Neural progenitor cell (in vitro differentiated cells): ENCODE data around the gene RAPGEF4. TPM values are rescaled to one million over a fixed set of nuclear protein-coding genes. Genes with fewer than 3 reads are reported as not detected.

Experiments
- DNase-seq: peaks from one replicate; pipeline ENCODE4 v3.0.0-alpha.2; 2016; ENCODE audit warnings: low spot score
- H2AFZ ChIP-seq: fragments of 200-600 bp; sonication (generic); replicated peaks from 2 replicates; pipeline ENCODE4 v1.6.1; 2016; ENCODE audit warnings: antibody characterized with exemption
- H3F3A ChIP-seq: fragments of 200-600 bp; sonication (generic); 2 replicates; pipeline ENCODE4 v1.6.1; 2016; ENCODE audit warnings: antibody characterized with exemption, low read depth
- H3K27ac ChIP-seq: fragments of 200-600 bp; sonication (generic); 2 replicates; pipeline ENCODE4 v1.5.1; 2016; ENCODE audit warnings: mild to moderate bottlenecking
- H3K27me3 ChIP-seq: fragments of 200-600 bp; sonication (generic); 2 replicates; pipeline ENCODE4 v1.6.1; 2016; ENCODE audit warnings: mild to moderate bottlenecking, moderate library complexity
- H3K36me3 ChIP-seq: fragments of 200-600 bp; sonication (generic); 2 replicates; pipeline ENCODE4 v1.5.1; 2016
- H3K4me1 ChIP-seq: fragments of 200-600 bp; sonication (generic); 2 replicates; pipeline ENCODE4 v1.6.1; 2016; ENCODE audit warnings: mixed run types
- H3K4me2 ChIP-seq: fragments of 200-600 bp; sonication (generic); 2 replicates; pipeline ENCODE4 v1.6.1; 2016
- H3K4me3 ChIP-seq: fragments of 200-600 bp; sonication (generic); 2 replicates; pipeline ENCODE4 v1.5.1; 2016
- H3K79me2 ChIP-seq: fragments of 200-600 bp; sonication (generic); 2 replicates; pipeline ENCODE4 v1.6.1; 2016; ENCODE audit warnings: low read depth
- H3K9ac ChIP-seq: fragments of 200-600 bp; sonication (generic); 2 replicates; pipeline ENCODE4 v1.6.1; 2016
- H3K9me3 ChIP-seq: fragments of 200-600 bp; sonication (generic); 2 replicates; pipeline ENCODE4 v1.5.1; 2016; ENCODE audit warnings: low read depth
- H4K20me1 ChIP-seq: fragments of 200-600 bp; sonication (generic); 2 replicates; pipeline ENCODE4 v1.6.1; 2016; ENCODE audit warnings: low read depth
- H3K27ac Mint-ChIP-seq: 3 replicates; pipeline ENCODE4 v1.8.0; 2021; ENCODE audit warnings: mixed read lengths
- H3K27me3 Mint-ChIP-seq: 2 replicates; pipeline ENCODE4 v1.8.0; 2022; ENCODE audit warnings: low read depth, mild to moderate bottlenecking, inconsistent platforms, moderate library complexity, mixed read lengths; ENCODE audit not compliant: insufficient read depth
- H3K36me3 Mint-ChIP-seq: 3 replicates; pipeline ENCODE4 v1.8.0; 2021; ENCODE audit warnings: mixed read lengths
- H3K4me1 Mint-ChIP-seq: 3 replicates; pipeline ENCODE4 v1.8.0; 2021; ENCODE audit warnings: mixed read lengths
- H3K4me3 Mint-ChIP-seq: 3 replicates; pipeline ENCODE4 v1.8.0; 2021; ENCODE audit warnings: mild to moderate bottlenecking, moderate library complexity, mixed read lengths
- H3K9me3 Mint-ChIP-seq: 3 replicates; pipeline ENCODE4 v1.8.0; 2020; ENCODE audit warnings: mixed read lengths
- EZH2 ChIP-seq: fragments of 200-600 bp; sonication (generic); IDR thresholded peaks from 2 replicates; pipeline ENCODE4 v1.6.1; 2017; ENCODE audit warnings: antibody characterized with exemption, mild to moderate bottlenecking, moderate library complexity
- EZH2phosphoT487 ChIP-seq: fragments of 200-600 bp; sonication (generic); IDR thresholded peaks from 2 replicates; pipeline ENCODE4 v1.6.1; 2017; ENCODE audit warnings: antibody characterized with exemption
- total RNA-seq: library from RNA; depleted of rRNA; stranded (reverse); fragments of >200 nt; gene quantifications from 2 replicates; pipeline ENCODE4 v1.2.3, GENCODE V29; 2015; ENCODE audit warnings: low replicate concordance
- TF ChIP-seq, protein P1 (sequence below): fragments of 200-600 bp; sonication (generic); IDR thresholded peaks from 2 replicates; pipeline ENCODE4 v1.5.1; 2017; ENCODE audit warnings: antibody characterized with exemption, mild to moderate bottlenecking

The RAPGEF4 gene
- total RNA-seq, 1 donor from 2014 or later = 1.8 TPM

DNA sequence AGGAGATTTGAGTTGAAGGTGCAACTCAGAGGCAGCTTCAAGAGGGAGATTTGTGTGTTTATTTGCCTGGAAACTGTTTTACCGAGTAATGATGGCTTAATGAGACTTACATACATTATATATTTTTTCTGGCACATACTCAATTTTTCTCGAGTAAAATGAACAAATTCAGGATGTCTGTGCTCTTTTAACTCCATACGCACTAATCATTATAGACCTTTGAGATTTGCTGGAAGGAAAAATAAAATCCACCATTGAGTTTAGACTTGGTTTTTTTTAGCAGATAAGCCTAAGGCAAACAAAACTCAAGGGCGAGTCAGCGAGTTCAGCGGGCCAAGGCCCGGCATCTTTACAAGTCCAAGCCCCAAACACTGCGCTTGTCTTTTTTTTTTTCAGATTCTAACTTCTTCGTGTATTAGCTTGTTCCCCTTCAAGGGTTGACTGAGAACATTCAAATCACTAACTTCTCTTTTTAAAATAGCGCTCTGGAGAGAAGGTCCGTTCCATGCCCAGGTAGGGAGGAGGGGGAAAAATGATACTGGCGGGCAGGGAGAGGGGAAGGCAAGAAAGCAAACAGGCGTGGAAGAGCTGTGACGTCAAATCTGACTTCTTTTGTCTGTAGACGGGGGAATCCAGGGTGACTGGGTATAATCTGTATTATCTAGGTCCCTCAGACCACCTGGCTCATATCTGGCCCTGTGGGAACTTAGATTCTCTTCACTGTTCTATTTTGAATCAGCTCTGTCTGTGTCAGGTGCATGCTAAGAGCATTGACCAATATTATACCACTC is 267.3 kb downstream of the RAPGEF4 start:
- Histone ChIP-seq H3K79me2 (no peaks in the 10 kb centered on the region), H3K4me1 (peaks cover 23% of the 10 kb centered on the region), H3F3A (no peaks in the 10 kb centered on the region), H2AFZ (no peak overlapping the region), H4K20me1 (no peaks in the 10 kb centered on the region), H3K27ac (no peak overlapping the region), H3K4me2 (no peak overlapping the region), H3K9me3 (no peaks in the 10 kb centered on the region), H3K27me3 (no peaks in the 10 kb centered on the region), H3K36me3 (no peaks in the 10 kb centered on the region), H3K9ac (no peak overlapping the region), H3K4me3 (no peak overlapping the region)
- Mint-ChIP-seq H3K4me3 (no peak overlapping the region), H3K27ac (no peak overlapping the region), H3K27me3 (no peaks in the 10 kb centered on the region), H3K9me3 (no peaks in the 10 kb centered on the region), H3K36me3 (no peaks in the 10 kb centered on the region), H3K4me1 (peaks cover 7% of the 10 kb centered on the region)
- TF ChIP-seq EZH2phosphoT487 = no peak
- no peak for TF ChIP-seq EZH2
- TF ChIP-seq, protein P1, sequence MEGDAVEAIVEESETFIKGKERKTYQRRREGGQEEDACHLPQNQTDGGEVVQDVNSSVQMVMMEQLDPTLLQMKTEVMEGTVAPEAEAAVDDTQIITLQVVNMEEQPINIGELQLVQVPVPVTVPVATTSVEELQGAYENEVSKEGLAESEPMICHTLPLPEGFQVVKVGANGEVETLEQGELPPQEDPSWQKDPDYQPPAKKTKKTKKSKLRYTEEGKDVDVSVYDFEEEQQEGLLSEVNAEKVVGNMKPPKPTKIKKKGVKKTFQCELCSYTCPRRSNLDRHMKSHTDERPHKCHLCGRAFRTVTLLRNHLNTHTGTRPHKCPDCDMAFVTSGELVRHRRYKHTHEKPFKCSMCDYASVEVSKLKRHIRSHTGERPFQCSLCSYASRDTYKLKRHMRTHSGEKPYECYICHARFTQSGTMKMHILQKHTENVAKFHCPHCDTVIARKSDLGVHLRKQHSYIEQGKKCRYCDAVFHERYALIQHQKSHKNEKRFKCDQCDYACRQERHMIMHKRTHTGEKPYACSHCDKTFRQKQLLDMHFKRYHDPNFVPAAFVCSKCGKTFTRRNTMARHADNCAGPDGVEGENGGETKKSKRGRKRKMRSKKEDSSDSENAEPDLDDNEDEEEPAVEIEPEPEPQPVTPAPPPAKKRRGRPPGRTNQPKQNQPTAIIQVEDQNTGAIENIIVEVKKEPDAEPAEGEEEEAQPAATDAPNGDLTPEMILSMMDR = no peak
- no peak for DNase-seq

DNA sequence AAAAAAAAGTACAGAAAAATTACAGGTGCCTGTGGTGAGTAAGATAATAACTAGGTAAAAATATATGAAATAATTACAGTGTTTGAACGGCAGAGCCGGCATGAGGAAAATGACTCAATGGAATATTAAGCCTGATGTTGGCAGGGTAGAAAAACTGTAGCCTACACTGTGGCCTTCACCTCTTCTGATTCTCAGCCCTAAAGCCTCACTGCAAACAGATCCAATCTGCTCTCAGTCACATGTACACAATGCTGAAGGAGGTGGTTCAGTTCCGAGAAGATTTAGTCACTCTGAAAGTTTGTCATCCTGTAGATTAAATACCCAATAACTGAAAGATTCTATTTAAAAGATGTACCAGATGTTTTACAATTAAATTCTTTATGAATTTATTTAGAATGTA is 273.1 kb downstream of the RAPGEF4 start:
- Mint-ChIP-seq H3K4me3 (no peak overlapping the region), H3K4me1 (peaks cover 3% of the 10 kb centered on the region), H3K27me3 (no peaks in the 10 kb centered on the region), H3K36me3 (no peaks in the 10 kb centered on the region), H3K27ac (no peak overlapping the region), H3K9me3 (no peaks in the 10 kb centered on the region)
- Histone ChIP-seq H3K9me3 (no peaks in the 10 kb centered on the region), H3K27me3 (no peaks in the 10 kb centered on the region), H2AFZ (no peak overlapping the region), H3K79me2 (no peaks in the 10 kb centered on the region), H3K4me1 (peaks cover 2% of the 10 kb centered on the region), H3K36me3 (no peaks in the 10 kb centered on the region), H3K9ac (no peak overlapping the region), H3K4me2 (no peak overlapping the region), H3K27ac (no peak overlapping the region), H3F3A (no peaks in the 10 kb centered on the region), H4K20me1 (no peaks in the 10 kb centered on the region), H3K4me3 (no peak overlapping the region)
- no peak for DNase-seq
- TF ChIP-seq, protein P1 = no peak
- no peak for TF ChIP-seq EZH2
- no peak for TF ChIP-seq EZH2phosphoT487

DNA sequence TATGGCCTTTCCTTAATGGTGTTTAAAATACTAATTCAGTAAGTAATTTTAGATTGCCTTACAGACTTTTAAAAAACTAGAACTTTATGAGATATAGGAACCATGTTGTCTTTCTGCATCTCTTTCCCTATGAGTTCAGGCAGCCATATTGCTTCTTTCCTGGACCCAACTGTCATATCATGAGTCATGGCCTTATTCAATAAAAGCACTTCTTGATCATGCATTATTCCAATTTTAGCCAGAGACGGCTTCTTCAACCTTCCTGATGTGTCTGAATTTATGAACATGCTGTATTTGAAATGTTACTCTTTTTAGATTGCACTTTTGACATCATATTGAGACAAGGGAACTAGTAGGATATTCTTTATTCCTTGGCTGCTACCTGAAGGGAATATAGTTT is 274.6 kb downstream of the RAPGEF4 start:
- H3K27ac Mint-ChIP-seq = no peak overlapping the region
- H3K79me2 ChIP-seq = no peaks in the 10 kb centered on the region
- H3F3A ChIP-seq = no peaks in the 10 kb centered on the region
- H3K9ac ChIP-seq = no peak overlapping the region
- H3K27me3 Mint-ChIP-seq = no peaks in the 10 kb centered on the region
- no peak overlapping the region for H3K4me3 Mint-ChIP-seq
- TF ChIP-seq EZH2 (no peak), EZH2phosphoT487 (no peak)
- TF ChIP-seq, protein P1 = no peak
- no peaks in the 10 kb centered on the region for H4K20me1 ChIP-seq
- no peak overlapping the region for H3K4me3 ChIP-seq
- no peaks in the 10 kb centered on the region for H3K9me3 Mint-ChIP-seq
- H3K4me1 Mint-ChIP-seq = no peaks in the 10 kb centered on the region
- H3K27me3 ChIP-seq = no peaks in the 10 kb centered on the region
- H3K4me2 ChIP-seq = no peak overlapping the region
- no peaks in the 10 kb centered on the region for H3K9me3 ChIP-seq
- H2AFZ ChIP-seq = no peak overlapping the region
- no peaks in the 10 kb centered on the region for H3K36me3 ChIP-seq
- H3K27ac ChIP-seq = no peak overlapping the region
- H3K4me1 ChIP-seq = peaks cover 4% of the 10 kb centered on the region
- no peak for DNase-seq
- no peaks in the 10 kb centered on the region for H3K36me3 Mint-ChIP-seq
